ENCODE data around the gene NDUFA11. TPM values are rescaled to one million over a fixed set of nuclear protein-coding genes. Genes with fewer than 3 reads are reported as not detected.

NDUFA11 gene
- total and polyA plus RNA-seq, 2 of the 13 experiments (the other 11 are each of a cell fraction or from before 2014, with no cell fraction given), result 286 to 378 TPM

DNA sequence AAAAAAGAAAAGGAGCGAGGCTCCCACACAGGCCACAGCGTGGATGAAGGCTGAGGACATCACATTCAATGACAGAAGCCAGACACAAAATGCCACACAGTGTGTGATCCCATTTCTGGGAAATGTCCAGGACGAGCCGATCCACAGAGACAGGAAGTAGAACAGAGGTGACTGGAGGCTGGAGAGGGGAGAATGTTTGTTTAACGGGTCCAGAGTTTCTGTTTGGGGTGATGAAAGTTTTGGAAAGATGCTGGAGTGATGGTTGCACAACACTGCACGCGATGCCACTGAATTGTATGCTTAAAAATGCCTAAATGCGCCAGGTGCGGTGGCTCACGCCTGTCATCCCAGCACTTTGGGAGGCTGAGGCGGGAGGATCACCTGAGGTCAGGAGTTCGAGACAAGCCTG, 32.6 kb downstream of the NDUFA11 start (continued):
- peak; percentile 95 for TF ChIP-seq TEAD3 (CRISPR knock-in tag; optimal IDR thresholded peaks at IDR 0.05; ENCODE audit: borderline replicate concordance)
- TF ChIP-seq, protein P1, sequence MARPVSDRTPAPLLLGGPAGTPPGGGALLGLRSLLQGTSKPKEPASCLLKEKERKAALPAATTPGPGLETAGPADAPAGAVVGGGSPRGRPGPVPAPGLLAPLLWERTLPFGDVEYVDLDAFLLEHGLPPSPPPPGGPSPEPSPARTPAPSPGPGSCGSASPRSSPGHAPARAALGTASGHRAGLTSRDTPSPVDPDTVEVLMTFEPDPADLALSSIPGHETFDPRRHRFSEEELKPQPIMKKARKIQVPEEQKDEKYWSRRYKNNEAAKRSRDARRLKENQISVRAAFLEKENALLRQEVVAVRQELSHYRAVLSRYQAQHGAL (CRISPR knock-in tag; IDR thresholded peaks at IDR 0.05; ENCODE audit: not compliant biosample characterization), result no peak
- no peak for TF ChIP-seq ZC3H4 (CRISPR knock-in tag; IDR thresholded peaks at IDR 0.05; ENCODE audit: borderline replicate concordance)
- TF ChIP-seq TGIF2 (CRISPR knock-in tag; IDR thresholded peaks at IDR 0.05), result peak; percentile 58; the same call in 1 of the 2 replicates
- TF ChIP-seq, protein P2, sequence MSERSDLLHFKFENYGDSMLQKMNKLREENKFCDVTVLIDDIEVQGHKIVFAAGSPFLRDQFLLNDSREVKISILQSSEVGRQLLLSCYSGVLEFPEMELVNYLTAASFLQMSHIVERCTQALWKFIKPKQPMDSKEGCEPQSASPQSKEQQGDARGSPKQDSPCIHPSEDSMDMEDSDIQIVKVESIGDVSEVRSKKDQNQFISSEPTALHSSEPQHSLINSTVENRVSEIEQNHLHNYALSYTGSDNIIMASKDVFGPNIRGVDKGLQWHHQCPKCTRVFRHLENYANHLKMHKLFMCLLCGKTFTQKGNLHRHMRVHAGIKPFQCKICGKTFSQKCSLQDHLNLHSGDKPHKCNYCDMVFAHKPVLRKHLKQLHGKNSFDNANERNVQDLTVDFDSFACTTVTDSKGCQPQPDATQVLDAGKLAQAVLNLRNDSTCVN (CRISPR knock-in tag; IDR thresholded peaks at IDR 0.05; ENCODE audit: borderline replicate concordance), result peak; percentile 98
- TF ChIP-seq, protein P3, sequence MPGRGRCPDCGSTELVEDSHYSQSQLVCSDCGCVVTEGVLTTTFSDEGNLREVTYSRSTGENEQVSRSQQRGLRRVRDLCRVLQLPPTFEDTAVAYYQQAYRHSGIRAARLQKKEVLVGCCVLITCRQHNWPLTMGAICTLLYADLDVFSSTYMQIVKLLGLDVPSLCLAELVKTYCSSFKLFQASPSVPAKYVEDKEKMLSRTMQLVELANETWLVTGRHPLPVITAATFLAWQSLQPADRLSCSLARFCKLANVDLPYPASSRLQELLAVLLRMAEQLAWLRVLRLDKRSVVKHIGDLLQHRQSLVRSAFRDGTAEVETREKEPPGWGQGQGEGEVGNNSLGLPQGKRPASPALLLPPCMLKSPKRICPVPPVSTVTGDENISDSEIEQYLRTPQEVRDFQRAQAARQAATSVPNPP (CRISPR knock-in tag; IDR thresholded peaks at IDR 0.05), result 0 out of 2 replicates have a peak, but pooled peaks have one; percentile 53
- TF ChIP-seq, protein P4, sequence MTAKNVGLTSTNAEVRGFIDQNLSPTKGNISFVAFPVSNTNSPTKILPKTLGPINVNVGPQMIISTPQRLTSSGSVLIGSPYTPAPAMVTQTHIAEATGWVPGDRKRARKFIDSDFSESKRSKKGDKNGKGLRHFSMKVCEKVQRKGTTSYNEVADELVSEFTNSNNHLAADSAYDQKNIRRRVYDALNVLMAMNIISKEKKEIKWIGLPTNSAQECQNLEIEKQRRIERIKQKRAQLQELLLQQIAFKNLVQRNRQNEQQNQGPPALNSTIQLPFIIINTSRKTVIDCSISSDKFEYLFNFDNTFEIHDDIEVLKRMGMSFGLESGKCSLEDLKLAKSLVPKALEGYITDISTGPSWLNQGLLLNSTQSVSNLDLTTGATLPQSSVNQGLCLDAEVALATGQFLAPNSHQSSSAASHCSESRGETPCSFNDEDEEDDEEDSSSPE (CRISPR knock-in tag; IDR thresholded peaks at IDR 0.05), result peak; percentile 59
- no peak for TF ChIP-seq FOXM1 (CRISPR knock-in tag; IDR thresholded peaks at IDR 0.05)
- no peak for TF ChIP-seq TAF15 (IDR thresholded peaks at IDR 0.05; ENCODE audit: low read depth, low read length, poor library complexity, severe bottlenecking)
- no peak for TF ChIP-seq ZNF180 (CRISPR knock-in tag; IDR thresholded peaks at IDR 0.05; ENCODE audit: borderline replicate concordance, low read depth)
- TF ChIP-seq ZNF772 (CRISPR knock-in tag; IDR thresholded peaks at IDR 0.05), result peak; percentile 69; the same call in 1 of the 2 replicates
- no peak for TF ChIP-seq ZFP36 (IDR thresholded peaks at IDR 0.05; ENCODE audit: borderline replicate concordance, low read depth, low read length, partially characterized antibody)
- TF ChIP-seq, protein P5, sequence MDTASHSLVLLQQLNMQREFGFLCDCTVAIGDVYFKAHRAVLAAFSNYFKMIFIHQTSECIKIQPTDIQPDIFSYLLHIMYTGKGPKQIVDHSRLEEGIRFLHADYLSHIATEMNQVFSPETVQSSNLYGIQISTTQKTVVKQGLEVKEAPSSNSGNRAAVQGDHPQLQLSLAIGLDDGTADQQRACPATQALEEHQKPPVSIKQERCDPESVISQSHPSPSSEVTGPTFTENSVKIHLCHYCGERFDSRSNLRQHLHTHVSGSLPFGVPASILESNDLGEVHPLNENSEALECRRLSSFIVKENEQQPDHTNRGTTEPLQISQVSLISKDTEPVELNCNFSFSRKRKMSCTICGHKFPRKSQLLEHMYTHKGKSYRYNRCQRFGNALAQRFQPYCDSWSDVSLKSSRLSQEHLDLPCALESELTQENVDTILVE (CRISPR knock-in tag; IDR thresholded peaks at IDR 0.05), result peak; percentile 92
- TF ChIP-seq KLF15 (CRISPR knock-in tag; IDR thresholded peaks at IDR 0.05; ENCODE audit: borderline replicate concordance), result no peak
- TF ChIP-seq ZNF616 (CRISPR knock-in tag; IDR thresholded peaks at IDR 0.05; ENCODE audit: low read depth), result no peak
- TF ChIP-seq TBP (CRISPR knock-in tag; IDR thresholded peaks at IDR 0.05), result no peak
- 0 out of 2 replicates have a peak, but pooled peaks have one; percentile 64 for TF ChIP-seq ZNF83 (CRISPR knock-in tag; IDR thresholded peaks at IDR 0.05; ENCODE audit: borderline replicate concordance)
- TF ChIP-seq MAFF (IDR thresholded peaks at IDR 0.05; ENCODE audit: low read depth, low read length), result no peak
- TF ChIP-seq TRIM24 (CRISPR knock-in tag; IDR thresholded peaks at IDR 0.05), result peak; percentile 93
- TF ChIP-seq GZF1 (CRISPR knock-in tag; IDR thresholded peaks at IDR 0.05), result no peak; the same call in 1 of the 2 replicates
- TF ChIP-seq NFKBIZ (CRISPR knock-in tag; IDR thresholded peaks at IDR 0.05), result peak; percentile 82
- TF ChIP-seq ZNF841 (CRISPR knock-in tag; IDR thresholded peaks at IDR 0.05; ENCODE audit: borderline replicate concordance), result no peak
- peak; percentile 83; the same call in 1 of the 2 replicates for TF ChIP-seq ARID2 (CRISPR knock-in tag; IDR thresholded peaks at IDR 0.05; ENCODE audit: borderline replicate concordance)
- TF ChIP-seq ZNF564 (CRISPR knock-in tag; IDR thresholded peaks at IDR 0.05), result no peak; the same call in 1 of the 2 replicates
- no peak for TF ChIP-seq ZNF230 (CRISPR knock-in tag; IDR thresholded peaks at IDR 0.05)
- TF ChIP-seq SMARCE1 (IDR thresholded peaks at IDR 0.05; ENCODE audit: borderline replicate concordance), result no peak
- no peak for TF ChIP-seq ZNF367 (CRISPR knock-in tag; IDR thresholded peaks at IDR 0.05; ENCODE audit: borderline replicate concordance)
